NK-92 treated with Interleukin-12 subunit alpha and Interleukin-12 subunit beta, amount 100 ng/mL, for 24 hours (cell line): Measurements from ENCODE around the gene NAPSA.

Source experiments
- DNase-seq: peaks from one replicate; lab custom pipeline; 2025; lab: John Stamatoyannopoulos, UW

NAPSA gene

DNA sequence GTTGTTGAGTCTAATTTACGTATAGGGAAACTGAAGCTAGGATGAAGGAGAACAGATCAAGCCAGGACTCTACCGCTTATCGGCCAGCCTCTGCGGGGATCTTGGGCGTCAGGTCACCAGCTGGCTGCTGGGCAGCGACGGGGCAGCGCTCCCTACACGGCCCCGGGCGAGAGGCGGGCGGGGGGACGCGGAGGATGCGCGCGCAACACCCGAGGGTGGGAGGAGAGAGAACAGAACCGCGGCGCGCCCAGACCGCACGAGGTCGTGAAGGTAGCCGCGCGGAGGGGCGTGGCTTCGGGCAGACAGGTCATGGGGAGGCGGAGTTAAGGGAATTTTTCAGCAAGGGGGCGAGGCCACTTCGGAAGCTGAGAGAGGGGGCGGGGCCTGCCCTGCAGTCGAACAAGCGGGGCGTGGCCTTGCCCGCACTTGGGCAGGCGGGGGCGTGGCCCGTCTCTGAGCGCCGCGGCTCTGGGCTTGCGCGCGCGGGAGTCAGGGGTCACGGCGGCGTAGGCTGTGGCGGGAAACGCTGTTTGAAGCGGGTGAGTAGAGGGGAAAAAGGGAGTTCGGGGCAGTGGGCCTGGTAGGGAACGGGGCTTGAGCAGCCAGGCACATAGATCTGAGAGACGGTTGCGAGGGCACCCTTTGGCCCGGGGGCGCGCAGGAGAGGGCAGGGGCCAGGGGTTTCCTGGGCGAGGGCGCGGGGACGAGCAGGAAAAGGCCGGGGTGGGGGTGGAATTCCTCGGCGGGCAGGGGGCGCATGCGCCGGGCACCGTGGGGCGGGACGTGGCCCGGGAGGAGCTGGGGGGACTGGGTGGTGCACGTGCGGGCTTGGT lies 18.6 kb upstream of the NAPSA start, which contains the start of gene POLD1:
TSS of gene POLD1 (plus strand) at position 496 of the 833 bp plus-strand sequence. CDS start 14,505 bp downstream, outside the sequence.
- peak; percentile 98 for DNase-seq

GRCh38 chr19:50383001-50383851 lies 17.8 kb upstream of the NAPSA start:
- DNase-seq, result no peak

GRCh38 chr19:50381881-50382729 lies 16.7 kb upstream of the NAPSA start:
- DNase-seq, result no peak

GRCh38 chr19:50380751-50381151 lies 15.3 kb upstream of the NAPSA start:
- no peak for DNase-seq

GRCh38 chr19:50380137-50380536 lies 14.7 kb upstream of the NAPSA start:
- DNase-seq, result no peak

DNA sequence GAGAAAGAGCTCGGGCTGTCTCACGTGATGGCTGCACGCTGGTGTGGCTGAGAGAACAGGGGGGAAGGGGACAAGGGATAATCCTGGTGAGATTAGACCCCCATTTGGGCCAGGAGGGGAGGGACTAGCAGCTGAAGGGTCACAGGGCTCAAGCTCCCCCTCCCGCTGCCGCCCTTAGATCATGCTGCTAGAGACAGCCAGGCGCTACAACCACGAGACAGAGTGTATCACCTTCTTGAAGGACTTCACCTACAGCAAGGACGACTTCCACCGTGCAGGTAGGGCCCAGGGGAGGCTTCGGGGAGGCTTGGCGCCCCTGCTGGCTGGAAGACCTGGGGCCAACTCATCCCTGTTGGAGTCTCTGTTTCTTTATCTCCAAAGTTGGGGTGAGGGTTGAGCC lies 14.2 kb upstream of the NAPSA start:
- DNase-seq, result no peak

GRCh38 chr19:50378863-50379236 lies 13.4 kb upstream of the NAPSA start:
- DNase-seq, result no peak

- DNase-seq, result no peak
These were observed 12.9 kb upstream of the NAPSA start for GRCh38 chr19:50378169-50378862.

- DNase-seq, result no peak
These were observed 12.1 kb upstream of the NAPSA start for GRCh38 chr19:50377517-50377916.

GRCh38 chr19:50377051-50377461 lies 11.6 kb upstream of the NAPSA start:
- DNase-seq, result peak; percentile 44

DNA sequence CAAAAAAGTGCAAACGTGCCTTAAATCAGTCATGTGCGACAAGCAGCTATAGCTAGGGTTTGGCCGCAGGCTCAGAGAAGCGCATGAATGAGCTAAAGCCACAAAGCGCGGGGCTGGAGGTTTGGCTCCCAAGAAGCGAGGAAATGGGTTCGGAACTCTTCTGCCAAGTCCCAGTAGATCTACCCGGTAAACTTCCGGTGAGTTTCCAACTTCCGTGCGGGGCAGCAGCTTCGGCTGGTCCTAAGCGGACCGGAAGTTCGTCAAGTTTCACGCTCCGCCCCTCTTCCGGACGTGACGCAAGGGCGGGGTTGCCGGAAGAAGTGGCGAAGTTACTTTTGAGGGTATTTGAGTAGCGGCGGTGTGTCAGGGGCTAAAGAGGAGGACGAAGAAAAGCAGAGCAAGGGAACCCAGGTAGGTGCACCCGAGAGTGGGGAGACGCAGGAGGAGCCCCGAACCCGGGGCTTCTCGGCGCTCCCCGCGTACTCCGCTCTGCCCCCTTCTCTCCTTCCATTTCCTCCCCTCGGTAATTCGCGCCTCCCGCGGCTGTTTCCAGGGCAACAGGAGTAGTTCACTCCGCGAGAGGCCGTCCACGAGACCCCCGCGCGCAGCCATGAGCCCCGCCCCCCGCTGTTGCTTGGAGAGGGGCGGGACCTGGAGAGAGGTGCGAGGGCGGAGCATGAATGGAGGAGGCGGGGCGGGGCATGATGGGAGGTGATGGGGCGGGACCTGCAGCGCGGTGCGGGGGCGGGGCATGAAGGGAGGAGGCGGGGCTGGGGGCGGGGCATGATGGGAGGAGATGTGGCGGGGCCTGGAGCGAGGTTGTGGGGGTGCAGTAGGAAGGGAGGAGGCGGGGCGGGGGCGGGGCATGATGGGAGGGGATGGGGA lies 11.0 kb upstream of the NAPSA start, which contains the start of gene NR1H2:
TSS of gene NR1H2 (plus strand) at position 292 of the 885 bp plus-strand sequence. CDS start 1,149 bp downstream, outside the sequence.
- peak; percentile 93 for DNase-seq

GRCh38 chr19:50371914-50372475 lies 6.6 kb upstream of the NAPSA start:
- DNase-seq, result no peak

- peak; percentile 56 for DNase-seq
These were observed 3.5 kb upstream of the NAPSA start for GRCh38 chr19:50368649-50369570.

DNA sequence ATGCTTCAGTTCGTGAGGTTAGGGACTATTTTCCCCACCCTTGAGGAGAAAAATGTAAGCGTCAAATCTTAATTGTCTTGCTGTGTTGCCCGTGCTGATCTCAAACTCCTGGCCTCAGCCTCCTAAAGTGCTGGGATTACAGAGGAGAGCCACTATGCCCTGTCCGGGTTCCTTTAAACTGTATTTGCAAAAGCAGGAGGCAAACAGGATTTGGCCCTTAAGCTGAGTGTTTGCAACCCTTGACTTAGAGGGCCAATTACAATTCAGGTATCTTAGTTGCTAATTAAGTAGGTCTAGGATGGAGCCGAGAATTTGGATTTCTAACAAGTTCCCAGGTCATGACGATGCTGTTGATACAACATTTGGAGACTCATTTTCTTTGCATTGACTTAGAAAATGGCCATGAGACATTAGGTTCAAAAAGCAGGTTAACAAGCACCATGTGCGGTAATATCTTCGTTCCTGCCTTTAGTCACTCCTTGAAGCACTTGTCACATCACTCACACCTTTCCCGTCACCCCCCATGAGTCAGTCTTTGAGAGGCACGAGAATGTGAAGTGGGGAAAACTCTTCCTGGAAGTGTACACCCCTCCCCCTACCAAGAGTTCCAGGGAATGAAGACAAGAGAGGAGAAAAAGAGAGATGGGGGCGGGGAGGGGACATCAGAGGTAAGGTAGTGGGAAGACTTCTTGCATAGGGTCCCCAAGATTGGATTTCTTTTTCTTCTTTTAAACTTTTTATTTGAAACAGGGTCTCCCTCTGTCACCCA lies 2.6 kb downstream of the NAPSA start:
- DNase-seq, result no peak

DNA sequence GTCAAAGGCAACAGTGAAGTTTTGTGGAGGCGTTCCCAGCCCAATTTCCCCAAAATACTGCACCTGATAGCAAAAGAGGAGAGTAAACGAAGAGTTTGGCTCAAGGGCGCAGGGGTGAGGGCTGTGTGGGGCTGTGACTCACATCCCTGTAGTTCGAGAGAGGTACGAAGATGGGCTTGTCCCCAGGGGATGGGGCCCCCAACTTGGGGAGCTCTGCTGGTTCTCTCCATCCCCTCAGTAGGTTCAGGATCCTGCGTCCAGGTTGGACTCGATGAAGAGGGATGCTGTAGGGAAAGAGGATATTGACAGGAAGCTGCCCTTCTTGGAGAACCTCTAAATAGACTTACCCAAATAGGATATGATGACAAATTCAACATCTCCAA lies 3.4 kb downstream of the NAPSA start:
- no peak for DNase-seq

DNA sequence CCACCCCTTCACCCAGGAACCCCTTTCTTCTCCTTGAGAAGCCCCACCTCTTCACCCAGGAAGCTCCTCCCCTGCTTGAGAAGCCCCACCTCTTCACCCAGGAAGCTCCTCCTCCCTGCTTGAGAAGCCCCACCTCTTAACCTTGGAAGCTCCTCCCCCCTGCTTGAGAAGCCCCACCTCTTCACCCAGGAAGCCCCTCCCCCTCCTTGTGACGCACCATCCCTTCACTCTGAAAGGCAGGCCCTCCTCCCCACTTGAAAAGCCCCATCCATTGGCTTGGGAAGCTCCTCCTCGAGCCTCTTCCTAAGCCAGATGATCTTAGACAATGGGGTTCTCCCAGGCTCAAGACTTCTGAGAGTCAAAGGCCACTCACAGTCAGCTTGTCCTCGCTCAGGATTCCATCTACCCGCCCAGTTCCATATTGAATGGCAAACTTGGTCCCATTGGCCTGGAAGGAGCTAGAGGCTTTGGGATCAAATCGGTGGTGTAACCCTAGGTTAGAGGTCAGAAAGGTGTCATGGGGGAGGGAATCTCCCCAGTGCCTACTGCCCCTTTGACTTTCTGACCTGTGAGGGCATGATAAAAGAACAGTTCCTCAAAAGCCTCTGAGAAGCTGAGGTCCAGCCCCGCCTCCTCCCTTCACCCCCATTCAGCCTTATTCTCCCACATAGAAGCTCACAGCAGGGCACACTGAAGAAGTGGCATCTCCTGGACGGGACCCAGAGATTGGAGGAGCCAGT lies 4.0 kb downstream of the NAPSA start:
- DNase-seq, result no peak

GRCh38 chr19:50359328-50359818 lies 6.1 kb downstream of the NAPSA start:
- no peak for DNase-seq
